OCI-LY3 (cell line): ENCODE data around the gene SH3BGRL3.

Experiments used
- EZH2phosphoT487 ChIP-seq: fragments of 200-600 bp; shearing (Covaris generic); IDR thresholded peaks from 2 replicates; pipeline ENCODE4 v1.6.1; 2018; ENCODE audit warnings: antibody characterized with exemption, mixed run types, low read depth
- TF ChIP-seq, protein P1 (sequence below): fragments of 200-600, 300-600 bp; sonication (generic); IDR thresholded peaks from 2 replicates; pipeline ENCODE4 v1.5.1; 2014; ENCODE audit warnings: antibody characterized with exemption, low read length, low read depth

DNA sequence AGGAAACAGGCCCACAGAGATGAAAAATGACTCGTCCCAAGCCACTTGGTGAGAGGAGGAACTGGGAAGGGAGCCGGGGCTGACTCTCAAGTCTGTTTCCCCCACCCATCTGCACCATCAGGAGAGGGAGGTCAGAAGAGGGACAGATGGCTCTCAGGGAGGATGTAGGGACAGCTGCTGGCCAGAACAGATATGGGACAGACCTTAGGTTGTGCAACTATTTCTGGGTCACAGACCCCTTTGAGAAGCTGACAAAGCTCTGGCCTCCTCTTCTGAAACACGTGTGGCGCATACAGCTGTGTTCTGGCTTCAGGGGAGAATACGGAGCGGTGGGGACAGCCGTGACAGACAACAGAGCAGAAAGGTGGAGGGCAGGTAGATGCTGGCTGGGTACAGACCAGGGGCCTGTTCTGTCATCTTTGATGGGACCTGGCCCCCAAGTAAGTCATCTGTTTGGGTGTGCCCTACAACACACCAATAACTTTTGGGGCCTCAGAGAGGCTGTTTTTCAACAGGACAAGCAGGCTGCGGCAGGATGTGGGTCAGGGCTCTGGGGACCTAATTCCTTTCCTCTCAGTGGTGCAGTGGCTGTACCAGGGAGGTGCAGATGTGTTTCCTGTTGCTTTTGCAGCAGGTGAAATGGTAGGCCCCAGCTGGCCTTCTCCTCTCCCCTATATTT is 7.3 kb downstream of the SH3BGRL3 start:
- TF ChIP-seq, protein P1, sequence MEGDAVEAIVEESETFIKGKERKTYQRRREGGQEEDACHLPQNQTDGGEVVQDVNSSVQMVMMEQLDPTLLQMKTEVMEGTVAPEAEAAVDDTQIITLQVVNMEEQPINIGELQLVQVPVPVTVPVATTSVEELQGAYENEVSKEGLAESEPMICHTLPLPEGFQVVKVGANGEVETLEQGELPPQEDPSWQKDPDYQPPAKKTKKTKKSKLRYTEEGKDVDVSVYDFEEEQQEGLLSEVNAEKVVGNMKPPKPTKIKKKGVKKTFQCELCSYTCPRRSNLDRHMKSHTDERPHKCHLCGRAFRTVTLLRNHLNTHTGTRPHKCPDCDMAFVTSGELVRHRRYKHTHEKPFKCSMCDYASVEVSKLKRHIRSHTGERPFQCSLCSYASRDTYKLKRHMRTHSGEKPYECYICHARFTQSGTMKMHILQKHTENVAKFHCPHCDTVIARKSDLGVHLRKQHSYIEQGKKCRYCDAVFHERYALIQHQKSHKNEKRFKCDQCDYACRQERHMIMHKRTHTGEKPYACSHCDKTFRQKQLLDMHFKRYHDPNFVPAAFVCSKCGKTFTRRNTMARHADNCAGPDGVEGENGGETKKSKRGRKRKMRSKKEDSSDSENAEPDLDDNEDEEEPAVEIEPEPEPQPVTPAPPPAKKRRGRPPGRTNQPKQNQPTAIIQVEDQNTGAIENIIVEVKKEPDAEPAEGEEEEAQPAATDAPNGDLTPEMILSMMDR, result no peak
- no peak for TF ChIP-seq EZH2phosphoT487
